Measurements from ENCODE around the gene DMD.

- no peak for TF ChIP-seq CTCF (IDR thresholded peaks at IDR 0.05)
- TF ChIP-seq POLR2A (IDR thresholded peaks at IDR 0.05) = no peak
- no peak for TF ChIP-seq POLR2AphosphoS5 (IDR thresholded peaks at IDR 0.05)
Measured at GRCh38 chrX:31298916-31299315, 1912.4 kb downstream of the DMD start.
